Urinary bladder (tissue), 4 donors: ENCODE measurements around the gene MSH3. TPM values are rescaled to one million over a fixed set of nuclear protein-coding genes. Genes with fewer than 3 reads are reported as not detected.
"Not testable (repeated sequence)": the region's sequence is repeated elsewhere in the genome, so short reads cannot be mapped to it uniquely, and the experiment has no call there.

Experiments
- DNase-seq: peaks from one replicate; pipeline ENCODE4 v3.0.0-alpha.2; 2015; ENCODE audit errors: extremely low spot score
- H3K27ac ChIP-seq: one replicate; pipeline ENCODE4 v1.5.1; 2013; ENCODE audit warnings: low read depth, mild to moderate bottlenecking, moderate library complexity
- H3K36me3 ChIP-seq: one replicate; pipeline ENCODE4 v1.6.1; 2013; ENCODE audit warnings: mild to moderate bottlenecking, moderate library complexity; ENCODE audit not compliant: insufficient read depth
- H3K4me1 ChIP-seq: one replicate; pipeline ENCODE4 v1.6.1; 2013; ENCODE audit warnings: mild to moderate bottlenecking, moderate library complexity; ENCODE audit not compliant: insufficient read depth
- H3K4me3 ChIP-seq: one replicate; pipeline ENCODE4 v1.5.1; 2013; ENCODE audit warnings: low read depth, low read length
- WGBS: extraction: QIAGEN DNeasy Blood & Tissue Kit; methylation state at CpG from one replicate; pipeline ENCODE4 v1.1.7; 2013; 5-methylcytosine and 5-hydroxymethylcytosine counted together
- polyA plus RNA-seq: library from polyadenylated mRNA; stranded (reverse); fragments of 200-250 nt; gene quantifications from one replicate; pipeline ENCODE4 v1.2.3, GENCODE V29; 2013
- total RNA-seq: library from RNA; depleted of rRNA; stranded (reverse); fragments of >200 nt; gene quantifications from one replicate; pipeline ENCODE4 v1.2.3, GENCODE V29; 2014
- donor health status: healthy with polysubstance abuse.
- donor health status: healthy.

The MSH3 gene
- total and polyA plus RNA-seq, 2 donors = 5.5 to 33.8 TPM

DNA sequence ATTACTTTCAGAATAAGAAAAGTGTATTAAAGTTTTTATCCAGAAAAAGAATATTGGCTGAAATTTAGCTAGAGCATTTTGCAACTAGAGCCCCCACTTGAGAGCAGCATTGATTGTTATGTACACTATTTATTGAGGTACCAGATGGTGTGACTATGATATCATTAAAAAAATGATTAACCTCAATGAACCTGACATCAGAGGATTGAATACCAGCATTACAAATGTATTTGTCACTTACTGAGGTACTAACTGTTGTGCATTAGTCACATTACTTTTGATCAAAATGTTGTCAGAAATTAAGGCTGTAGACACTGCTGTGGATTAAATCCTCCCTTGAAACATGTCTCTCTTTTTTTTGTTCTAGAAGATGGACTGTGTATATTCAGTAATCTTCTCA is 128.2 kb downstream of the MSH3 start:
- Histone ChIP-seq H3K36me3 (no peaks in the 10 kb centered on the region), H3K27ac (no peak overlapping the region)
- no peak for DNase-seq

DNA sequence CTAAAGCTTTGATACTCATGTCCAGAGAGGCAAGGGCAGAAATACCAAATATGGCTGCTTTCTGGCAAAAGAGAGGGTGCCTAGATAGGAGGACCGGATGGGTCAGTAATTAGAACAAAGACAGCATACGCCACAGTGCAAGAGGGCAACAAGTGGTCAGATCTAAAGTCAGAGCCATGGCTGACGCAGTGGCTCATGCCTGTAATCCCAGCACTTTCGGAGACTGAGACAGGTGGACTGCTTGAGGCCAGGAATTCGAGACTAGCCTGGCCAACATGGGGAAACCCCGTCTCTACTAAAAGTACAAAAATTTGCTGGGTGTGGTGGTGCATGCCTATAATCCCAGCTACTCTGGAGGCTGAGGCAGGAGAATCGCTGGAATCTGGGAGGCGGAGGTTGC is 129.3 kb downstream of the MSH3 start:
- not testable (repeated sequence) for H3K36me3 ChIP-seq, H3K4me3 ChIP-seq, DNase-seq, H3K4me1 ChIP-seq, H3K27ac ChIP-seq
- 96% methylated on average over 8 of the region's 8 CpGs for WGBS

More for the DNA sequence above, 128.2 kb downstream of the MSH3 start:
- Histone ChIP-seq H3K4me1 (no peaks in the 10 kb centered on the region), H3K4me3 (no peak overlapping the region)

GRCh38 chr5:80784451-80784850 is 130.0 kb downstream of the MSH3 start:
- no peaks in the 10 kb centered on the region for H3K36me3 ChIP-seq
- no peaks in the 10 kb centered on the region for H3K4me1 ChIP-seq
- DNase-seq = no peak
- no peak overlapping the region for H3K27ac ChIP-seq
- H3K4me3 ChIP-seq = no peak overlapping the region
- WGBS = 93% methylated on average over 4 of the region's 4 CpGs

GRCh38 chr5:80789319-80790016 is 135.0 kb downstream of the MSH3 start:
- not testable (repeated sequence) for DNase-seq, H3K4me3 ChIP-seq, H3K27ac ChIP-seq, H3K36me3 ChIP-seq, H3K4me1 ChIP-seq
- WGBS = 96% methylated on average over 7 of the region's 7 CpGs

GRCh38 chr5:80790698-80791097 is 136.2 kb downstream of the MSH3 start:
- Histone ChIP-seq H3K4me1 (no peaks in the 10 kb centered on the region), H3K27ac (no peak overlapping the region), H3K4me3 (no peak overlapping the region), H3K36me3 (no peaks in the 10 kb centered on the region)
- WGBS = 89% methylated on average over 3 of the region's 3 CpGs
- DNase-seq = no peak

DNA sequence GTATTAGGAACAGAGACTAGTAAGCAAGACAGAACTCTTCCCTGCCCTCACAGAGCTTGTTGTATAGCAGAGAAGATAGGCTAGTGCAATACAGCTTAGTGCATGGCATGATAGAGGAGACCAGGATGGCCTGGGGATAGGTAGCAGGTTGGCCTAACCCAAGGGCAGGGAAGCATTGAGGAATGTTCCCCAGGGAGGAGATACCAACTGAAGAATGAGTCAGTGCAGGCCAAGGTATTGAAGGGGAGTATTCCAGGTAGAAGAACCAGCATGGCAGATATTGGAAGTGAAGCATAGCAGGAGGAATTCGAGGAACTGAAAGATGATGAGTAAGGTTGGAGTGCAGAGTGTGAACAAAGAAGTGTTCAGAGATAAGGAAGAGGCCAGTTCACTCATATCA is 138.9 kb downstream of the MSH3 start:
- no peaks in the 10 kb centered on the region for H3K36me3 ChIP-seq
- no peak overlapping the region for H3K27ac ChIP-seq
- 98% methylated on average over 1 of the region's 1 CpG for WGBS
- no peak overlapping the region for H3K4me3 ChIP-seq
- H3K4me1 ChIP-seq = no peaks in the 10 kb centered on the region
- DNase-seq = no peak

DNA sequence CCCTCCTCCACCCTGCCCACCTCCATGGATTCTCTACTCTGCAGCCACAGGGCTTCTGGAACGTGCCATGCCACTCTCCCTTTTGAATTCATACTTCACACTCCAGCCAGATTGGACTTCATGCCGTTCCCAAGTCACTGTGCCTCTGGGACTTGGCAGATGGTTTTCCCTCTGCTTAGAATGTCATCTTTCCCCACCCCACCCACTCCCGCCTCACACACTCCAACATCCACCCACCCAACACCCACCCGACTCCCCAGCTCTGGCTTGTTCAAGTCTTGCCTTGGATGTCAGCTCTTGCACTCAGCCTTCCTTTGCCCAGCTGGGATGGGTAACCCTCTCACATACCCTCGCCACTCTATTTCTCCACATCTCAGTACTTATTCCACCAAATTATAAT is 142.4 kb downstream of the MSH3 start:
- DNase-seq = no peak
- no peak overlapping the region for H3K4me3 ChIP-seq
- H3K27ac ChIP-seq = no peak overlapping the region
- H3K4me1 ChIP-seq = no peaks in the 10 kb centered on the region
- 84% methylated on average over 5 of the region's 5 CpGs for WGBS
- no peaks in the 10 kb centered on the region for H3K36me3 ChIP-seq

DNA sequence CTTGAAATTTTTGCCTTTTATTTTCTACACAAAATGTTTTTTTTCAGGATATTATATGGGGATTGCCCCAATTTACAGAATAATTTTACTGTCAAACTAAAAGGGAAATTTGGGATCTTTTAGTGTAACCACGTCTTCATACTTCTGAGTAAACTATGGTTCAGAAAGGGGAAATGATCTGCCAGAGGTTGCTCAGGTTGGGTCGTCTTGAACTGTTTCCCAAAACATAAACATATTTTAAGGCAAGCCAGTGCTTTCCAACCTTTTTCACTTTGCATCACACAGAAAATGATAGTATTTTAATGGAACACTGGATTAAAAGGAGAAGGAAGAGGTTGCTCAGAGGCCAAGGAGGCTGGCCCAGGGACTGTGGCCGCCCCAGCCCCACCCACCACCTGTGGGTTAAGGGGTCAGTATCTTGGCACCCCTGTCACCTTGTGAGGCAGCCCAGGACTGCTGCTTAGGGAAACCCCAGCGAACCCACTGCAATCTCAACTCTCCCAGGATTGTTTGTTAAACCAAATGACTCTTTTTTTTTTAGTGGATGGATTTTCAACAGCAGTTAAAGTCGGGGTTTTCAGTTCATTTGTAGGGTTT is 143.1 kb downstream of the MSH3 start:
- no peak overlapping the region for H3K27ac ChIP-seq
- no peaks in the 10 kb centered on the region for H3K36me3 ChIP-seq
- no peak overlapping the region for H3K4me3 ChIP-seq
- WGBS = 75% methylated on average over 5 of the region's 5 CpGs
- no peaks in the 10 kb centered on the region for H3K4me1 ChIP-seq
- no peak for DNase-seq

DNA sequence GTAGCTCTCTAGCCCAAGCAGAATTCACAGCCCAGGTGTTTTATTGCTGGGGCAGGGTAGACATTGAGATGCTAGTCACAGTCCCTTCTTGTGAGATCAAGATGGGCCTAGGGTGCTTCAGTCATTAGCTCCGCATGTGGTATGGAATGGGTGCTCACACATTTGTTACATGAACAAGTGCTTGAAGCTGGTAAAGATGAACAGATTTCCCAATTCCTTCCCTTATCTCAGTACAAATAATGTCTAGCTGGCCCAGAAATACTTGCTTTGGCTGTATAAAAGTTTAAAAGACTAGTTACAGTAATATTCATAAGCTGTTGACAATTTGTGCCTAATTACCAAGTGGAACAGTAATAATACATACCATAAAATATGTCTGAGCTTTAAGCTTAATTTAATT is 143.7 kb downstream of the MSH3 start:
- no peaks in the 10 kb centered on the region for H3K36me3 ChIP-seq
- WGBS = 98% methylated on average over 1 of the region's 1 CpG

GRCh38 chr5:80798633-80799032 is 144.2 kb downstream of the MSH3 start:
- DNase-seq = no peak
- Histone ChIP-seq H3K4me1 (no peaks in the 10 kb centered on the region), H3K36me3 (no peaks in the 10 kb centered on the region), H3K4me3 (no peak overlapping the region), H3K27ac (no peak overlapping the region)

More for the DNA sequence above, 143.7 kb downstream of the MSH3 start:
- H3K27ac ChIP-seq = no peak overlapping the region
- no peaks in the 10 kb centered on the region for H3K4me1 ChIP-seq
- H3K4me3 ChIP-seq = no peak overlapping the region
- DNase-seq = no peak

- Histone ChIP-seq H3K4me3 (no peak overlapping the region), H3K4me1 (no peaks in the 10 kb centered on the region), H3K36me3 (no peaks in the 10 kb centered on the region), H3K27ac (no peak overlapping the region)
- WGBS = 62% methylated on average over 4 of the region's 4 CpGs
- DNase-seq = no peak
Measured at GRCh38 chr5:80799041-80799440, 144.6 kb downstream of the MSH3 start.

- no peaks in the 10 kb centered on the region for H3K36me3 ChIP-seq
- no peak overlapping the region for H3K27ac ChIP-seq
- no peaks in the 10 kb centered on the region for H3K4me1 ChIP-seq
- H3K4me3 ChIP-seq = no peak overlapping the region
- 96% methylated on average over 2 of the region's 2 CpGs for WGBS
- DNase-seq = no peak
Measured at GRCh38 chr5:80799573-80799972, 145.1 kb downstream of the MSH3 start.

- Histone ChIP-seq H3K27ac (no peak overlapping the region), H3K4me1 (no peaks in the 10 kb centered on the region), H3K36me3 (peaks cover 3% of the 10 kb centered on the region), H3K4me3 (no peak overlapping the region)
- DNase-seq = no peak
- WGBS = 85% methylated on average over 1 of the region's 1 CpG
Measured at GRCh38 chr5:80804332-80804731, 149.9 kb downstream of the MSH3 start.

- H3K27ac ChIP-seq = no peak overlapping the region
- H3K36me3 ChIP-seq = peaks cover 3% of the 10 kb centered on the region
- H3K4me1 ChIP-seq = no peaks in the 10 kb centered on the region
- WGBS = 96% methylated on average over 2 of the region's 2 CpGs
- H3K4me3 ChIP-seq = no peak overlapping the region
- no peak for DNase-seq
Measured at GRCh38 chr5:80805038-80805437, 150.6 kb downstream of the MSH3 start.
